Vagina (tissue), 2 donors: ENCODE results near the gene IYD.

Experiments used
- CTCF ChIP-seq, 3 experiments: fragments of 450-650 bp in 2 of 3; fragments of 200-600 bp in 1 of 3; sonication (generic) in 1 of 3; IDR thresholded peaks; one replicate each; pipeline ENCODE4 v1.5.1; 2017 to 2019; ENCODE audit warnings: antibody characterized with exemption in 3 of 3, mild to moderate bottlenecking in 2 of 3, moderate library complexity in 2 of 3
- POLR2AphosphoS5 ChIP-seq, 2 donors: sonication (generic); formaldehyde crosslinking; IDR thresholded peaks; one replicate each; pipeline ENCODE4 v1.9.0; 2017; ENCODE audit warnings: antibody characterized with exemption in 2 of 2, mild to moderate bottlenecking in 2 of 2, low read depth in 1 of 2; ENCODE audit not compliant: insufficient read depth in 1 of 2

GRCh38 chr6:150417899-150418826 is 49.4 kb downstream of the IYD start:
- TF ChIP-seq POLR2AphosphoS5 (IDR thresholded peaks at IDR 0.05; ENCODE audit: insufficient read depth in 1 of 2, low read depth in 1 of 2): no peak
- peak; percentile 34 to 77 (median 68) for TF ChIP-seq CTCF (IDR thresholded peaks at IDR 0.05)
